Measurements from ENCODE around the gene ANKS4B. TPM values are rescaled to one million over a fixed set of nuclear protein-coding genes. Genes with fewer than 3 reads are reported as not detected.

Gene ANKS4B
- total RNA-seq, 6 experiments from 2014 or later: not detected

- Mint-ChIP-seq H3K4me1 (ENCODE audit: low read depth) (no peaks in the 10 kb centered on the region), H3K27ac (no peak overlapping the region), H3K9me3 (no peaks in the 10 kb centered on the region), H3K4me3 (no peak overlapping the region), H3K36me3 (ENCODE audit: low read depth) (no peaks in the 10 kb centered on the region), H3K27me3 (ENCODE audit: insufficient read depth) (peaks cover 38% of the 10 kb centered on the region)
- DNase-seq: no peak
- no peak for TF ChIP-seq CTCF (IDR thresholded peaks at IDR 0.05)
Measured at GRCh38 chr16:21206550-21206949, 26.9 kb upstream of the ANKS4B start.

- Mint-ChIP-seq H3K4me1 (ENCODE audit: low read depth) (no peaks in the 10 kb centered on the region), H3K36me3 (ENCODE audit: low read depth) (no peaks in the 10 kb centered on the region), H3K4me3 (no peak overlapping the region), H3K27ac (no peak overlapping the region), H3K9me3 (no peaks in the 10 kb centered on the region), H3K27me3 (ENCODE audit: insufficient read depth) (peaks cover 29% of the 10 kb centered on the region)
- DNase-seq: no peak
- no peak for TF ChIP-seq CTCF (IDR thresholded peaks at IDR 0.05)
Measured at GRCh38 chr16:21208446-21209230, 24.9 kb upstream of the ANKS4B start.

- no peaks in the 10 kb centered on the region for H3K36me3 Mint-ChIP-seq (ENCODE audit: low read depth)
- no peak for TF ChIP-seq CTCF (IDR thresholded peaks at IDR 0.05)
- no peaks in the 10 kb centered on the region for H3K9me3 Mint-ChIP-seq
- H3K4me3 Mint-ChIP-seq: no peak within 1 kb of the TSS
- H3K4me1 Mint-ChIP-seq (ENCODE audit: low read depth): no peaks in the 10 kb centered on the region
- no peak within 1 kb of the TSS for H3K27ac Mint-ChIP-seq
- no peak for DNase-seq
- peaks cover 32% of the 10 kb centered on the region for H3K27me3 Mint-ChIP-seq (ENCODE audit: insufficient read depth)
Measured at GRCh38 chr16:21211486-21211885, 22.0 kb upstream of the ANKS4B start, which contains the start of gene ZP2. ZP2 (minus strand) TSS chr16:21211574; CDS start chr16:21211547, 27 bp downstream.

GRCh38 chr16:21214086-21214485 lies 19.4 kb upstream of the ANKS4B start:
- Mint-ChIP-seq H3K36me3 (ENCODE audit: low read depth) (no peaks in the 10 kb centered on the region), H3K27ac (no peak overlapping the region)
- no peak for TF ChIP-seq CTCF (IDR thresholded peaks at IDR 0.05)

GRCh38 chr16:21217121-21217520 lies 16.4 kb upstream of the ANKS4B start:
- H3K27ac Mint-ChIP-seq: no peak overlapping the region

More at GRCh38 chr16:21214086-21214485, 19.4 kb upstream of the ANKS4B start:
- H3K4me3 Mint-ChIP-seq: no peak overlapping the region
- DNase-seq: no peak
- peaks cover 29% of the 10 kb centered on the region for H3K27me3 Mint-ChIP-seq (ENCODE audit: insufficient read depth)
- no peaks in the 10 kb centered on the region for H3K4me1 Mint-ChIP-seq (ENCODE audit: low read depth)
- H3K9me3 Mint-ChIP-seq: no peaks in the 10 kb centered on the region

More at GRCh38 chr16:21217121-21217520, 16.4 kb upstream of the ANKS4B start:
- Mint-ChIP-seq H3K36me3 (ENCODE audit: low read depth) (no peaks in the 10 kb centered on the region), H3K4me3 (no peak overlapping the region), H3K9me3 (no peaks in the 10 kb centered on the region), H3K4me1 (ENCODE audit: low read depth) (no peaks in the 10 kb centered on the region), H3K27me3 (ENCODE audit: insufficient read depth) (peaks cover 32% of the 10 kb centered on the region)
- TF ChIP-seq CTCF (IDR thresholded peaks at IDR 0.05): no peak
- no peak for DNase-seq

Measured in HFFc6 (cell line).